Stomach (tissue), 9 donors: ENCODE data around the gene ENTPD2. TPM values are rescaled to one million over a fixed set of nuclear protein-coding genes. Genes with fewer than 3 reads are reported as not detected.

Experiments
- DNase-seq, 2 donors: peaks; one replicate each; pipeline versions ENCODE4 v3.0.0 to v3.0.0-alpha.2; 2013 to 2019
- H3K27ac ChIP-seq, 5 donors: fragments of 200-600 bp in 4 of 5; sonication (generic) in 4 of 5; one replicate each; pipeline ENCODE4 v1.5.1; 2013 to 2019; ENCODE audit warnings: mild to moderate bottlenecking in 1 of 5, moderate library complexity in 1 of 5
- H3K27me3 ChIP-seq, 3 donors: fragments of 200-600 bp; sonication (generic); one replicate each; pipeline ENCODE4 v1.5.1; 2017 to 2019; ENCODE audit warnings: mixed run types in 1 of 3
- H3K36me3 ChIP-seq, 4 donors: fragments of 200-600 bp; sonication (generic); 1 replicate in 3 of 4; 2 replicates in 1 of 4; pipeline ENCODE4 v1.5.1; 2016 to 2019
- H3K4me1 ChIP-seq, 4 donors: fragments of 200-600 bp; sonication (generic); one replicate each; pipeline ENCODE4 v1.5.1; 2016 to 2019
- H3K4me3 ChIP-seq, 4 donors: fragments of 200-600 bp; sonication (generic) in 3 of 4; one replicate each; pipeline ENCODE4 v1.5.1; 2016 to 2019; ENCODE audit warnings: mild to moderate bottlenecking in 1 of 4
- H3K9me3 ChIP-seq, 4 donors: fragments of 200-600 bp; sonication (generic); one replicate each; pipeline ENCODE4 v1.5.1; 2016 to 2019
- EP300 ChIP-seq: sonication (generic); formaldehyde crosslinking; IDR thresholded peaks from one replicate; pipeline ENCODE4 v1.6.1; 2017; ENCODE audit warnings: antibody characterized with exemption
- POLR2A ChIP-seq, 4 donors: fragments of 450-650 bp; IDR thresholded peaks; one replicate each; pipeline ENCODE4 v1.6.1; 2016; ENCODE audit warnings: antibody characterized with exemption in 4 of 4, control low read depth in 2 of 4, mild to moderate bottlenecking in 1 of 4, moderate library complexity in 1 of 4
- POLR2AphosphoS5 ChIP-seq, 3 donors: sonication (generic); formaldehyde crosslinking; IDR thresholded peaks; one replicate each; pipeline ENCODE4 v1.6.1; 2016; ENCODE audit warnings: antibody characterized with exemption in 3 of 3
- WGBS, 5 donors: extraction: QIAGEN DNeasy Blood & Tissue Kit in 3 of 5; methylation state at CpG; one replicate each; pipeline versions ENCODE4 v1.1.5 to v1.1.7; 2013 to 2018; 5-methylcytosine and 5-hydroxymethylcytosine counted together
- intact Hi-C: fragments of 100-400 bp; cut with DNase I; formaldehyde crosslinking; loops from one replicate; pipeline ENCODE4 v1.15.1; 2023; ENCODE audit warnings: low total_unique reads
- polyA plus RNA-seq, 3 donors: library from polyadenylated mRNA; stranded (reverse); fragments of 200-250 nt; gene quantifications; one replicate each; pipeline ENCODE4 v1.2.3, GENCODE V29; 2013
- total RNA-seq, 5 donors: library from RNA; depleted of rRNA; stranded (reverse); fragments of >200 nt; gene quantifications; one replicate each; pipeline versions ENCODE4 v1.1.0 to v1.2.3, GENCODE V29; 2014 to 2016
- TF ChIP-seq, protein P1 (sequence below), 7 experiments: fragments of 450-650 bp in 4 of 7; fragments of 200-600 bp in 3 of 7; sonication (generic) in 3 of 7; IDR thresholded peaks; one replicate each; pipeline ENCODE4 v1.5.1; 2016 to 2019; ENCODE audit warnings: antibody characterized with exemption in 7 of 7, control low read depth in 2 of 7, mild to moderate bottlenecking in 1 of 7
- donor health status: healthy with polysubstance abuse.
- donor health status: Bipolar disorder and iron deficiency.
- donor health status: healthy.

ENTPD2 gene
- total and polyA plus RNA-seq, 8 donors, result 2.0 to 11.3 (median 3.5) TPM; not detected in 1

- 88 to 95% (median 90%) methylated on average over 11 to 20 of the region's 20 CpGs for WGBS, 5 donors
- intact Hi-C loops, result no loop called here
- Histone ChIP-seq H3K4me1 (no peaks in the 10 kb centered on the region), H3K27me3 (no peaks in the 10 kb centered on the region), H3K4me3 (no peak overlapping the region), H3K9me3 (no peaks in the 10 kb centered on the region), H3K36me3 (peaks cover 50 to 99% (median 92%) of the 10 kb centered on the region in 4 donors), H3K27ac (no peak overlapping the region)
- no peak for DNase-seq
- TF ChIP-seq, protein P1, sequence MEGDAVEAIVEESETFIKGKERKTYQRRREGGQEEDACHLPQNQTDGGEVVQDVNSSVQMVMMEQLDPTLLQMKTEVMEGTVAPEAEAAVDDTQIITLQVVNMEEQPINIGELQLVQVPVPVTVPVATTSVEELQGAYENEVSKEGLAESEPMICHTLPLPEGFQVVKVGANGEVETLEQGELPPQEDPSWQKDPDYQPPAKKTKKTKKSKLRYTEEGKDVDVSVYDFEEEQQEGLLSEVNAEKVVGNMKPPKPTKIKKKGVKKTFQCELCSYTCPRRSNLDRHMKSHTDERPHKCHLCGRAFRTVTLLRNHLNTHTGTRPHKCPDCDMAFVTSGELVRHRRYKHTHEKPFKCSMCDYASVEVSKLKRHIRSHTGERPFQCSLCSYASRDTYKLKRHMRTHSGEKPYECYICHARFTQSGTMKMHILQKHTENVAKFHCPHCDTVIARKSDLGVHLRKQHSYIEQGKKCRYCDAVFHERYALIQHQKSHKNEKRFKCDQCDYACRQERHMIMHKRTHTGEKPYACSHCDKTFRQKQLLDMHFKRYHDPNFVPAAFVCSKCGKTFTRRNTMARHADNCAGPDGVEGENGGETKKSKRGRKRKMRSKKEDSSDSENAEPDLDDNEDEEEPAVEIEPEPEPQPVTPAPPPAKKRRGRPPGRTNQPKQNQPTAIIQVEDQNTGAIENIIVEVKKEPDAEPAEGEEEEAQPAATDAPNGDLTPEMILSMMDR (IDR thresholded peaks at IDR 0.05), result no peak
- TF ChIP-seq EP300, result no peak
- no peak for TF ChIP-seq POLR2A (IDR thresholded peaks at IDR 0.05)
- no peak for TF ChIP-seq POLR2AphosphoS5 (IDR thresholded peaks at IDR 0.05)
Measured at GRCh38 chr9:137097761-137098462, 44.1 kb upstream of the ENTPD2 start.

GRCh38 chr9:137096785-137097546, 43.1 kb upstream of the ENTPD2 start:
- Histone ChIP-seq H3K4me1 (no peaks in the 10 kb centered on the region), H3K4me3 (no peak overlapping the region), H3K36me3 (peaks cover 45 to 99% (median 92%) of the 10 kb centered on the region in 4 donors), H3K9me3 (no peaks in the 10 kb centered on the region), H3K27me3 (no peaks in the 10 kb centered on the region), H3K27ac (no peak overlapping the region)
- TF ChIP-seq POLR2AphosphoS5 (IDR thresholded peaks at IDR 0.05) (no peak), EP300 (no peak), POLR2A (IDR thresholded peaks at IDR 0.05) (no peak)
- TF ChIP-seq, protein P1 (IDR thresholded peaks at IDR 0.05), result no peak
- intact Hi-C loops, result no loop called here
- no peak for DNase-seq
- WGBS, 5 donors, result 92 to 97% (median 96%) methylated on average over 31 of the region's 31 CpGs

DNA sequence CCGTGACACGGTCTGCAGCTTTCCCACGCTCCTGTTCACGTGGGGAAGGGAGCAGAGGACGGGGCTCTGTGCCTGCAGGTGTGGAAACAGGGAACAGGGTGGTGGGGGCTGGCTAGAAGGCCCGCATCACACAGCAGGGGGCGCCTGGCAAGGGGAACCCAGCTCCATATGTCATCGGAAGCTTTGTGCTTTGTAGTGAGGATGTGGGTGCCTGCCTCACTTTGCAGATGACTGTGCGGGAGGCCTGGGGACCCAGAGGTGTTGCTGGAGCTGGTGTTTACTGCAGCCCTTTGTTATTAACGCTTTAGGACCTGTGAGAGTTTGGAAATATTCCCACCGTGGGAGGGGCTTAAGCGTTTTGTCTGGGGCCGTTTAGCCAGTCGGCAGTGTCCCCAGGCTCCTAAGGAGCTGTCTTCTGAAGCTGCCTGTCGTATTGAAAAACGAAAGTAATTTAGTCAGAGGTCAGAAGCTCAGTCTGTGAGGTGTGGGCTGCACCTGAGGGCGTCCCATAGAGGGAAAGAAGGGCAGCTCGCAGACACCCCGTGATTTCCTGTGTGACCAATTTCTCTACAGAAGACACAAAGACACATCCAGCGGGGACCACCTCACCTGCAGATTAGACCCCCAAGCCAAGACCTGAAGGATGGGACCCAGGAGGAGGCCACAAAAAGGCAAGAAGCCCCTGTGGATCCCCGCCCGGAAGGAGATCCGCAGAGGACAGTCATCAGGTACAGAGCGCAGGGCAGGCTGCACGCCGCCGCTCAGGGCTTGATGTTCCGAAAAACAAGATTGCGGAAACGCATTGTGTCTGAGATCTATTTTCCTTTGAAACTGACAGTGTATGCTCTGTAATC, 42.0 kb upstream of the ENTPD2 start:
- Histone ChIP-seq H3K27ac (peak overlapping the region in 2 of 5 donors; percentile 36 to 60), H3K4me1 (no peaks in the 10 kb centered on the region), H3K9me3 (no peaks in the 10 kb centered on the region), H3K4me3 (no peak overlapping the region), H3K36me3 (peaks cover 35 to 99% (median 91%) of the 10 kb centered on the region in 4 donors), H3K27me3 (no peaks in the 10 kb centered on the region)
- TF ChIP-seq POLR2AphosphoS5 (IDR thresholded peaks at IDR 0.05) (no peak), EP300 (no peak), POLR2A (IDR thresholded peaks at IDR 0.05) (no peak)
- TF ChIP-seq, protein P1 (IDR thresholded peaks at IDR 0.05), result no peak
- 71 to 78% (median 76%) methylated on average over 30 of the region's 30 CpGs for WGBS, 5 donors
- peak; percentile 46 to 70 for DNase-seq
- intact Hi-C loops, result no loop called here
